Fibroblast of lung (primary cell): ENCODE measurements around the gene FAM43A. TPM values are rescaled to one million over a fixed set of nuclear protein-coding genes. Genes with fewer than 3 reads are reported as not detected.

Experiments used
- DNase-seq, 2 donors: peaks; one replicate each; pipeline versions ENCODE4 v3.0.0 to v3.0.0-alpha.2; 2010; ENCODE audit warnings: low read depth in 2 of 2
- H2AFZ ChIP-seq: 2 replicates; pipeline ENCODE4 v1.5.1; 2012; ENCODE audit warnings: low read length, control low read depth, inconsistent platforms
- H3K27ac ChIP-seq: 2 replicates; pipeline ENCODE4 v1.5.1; 2011; ENCODE audit warnings: low read length, control low read depth; ENCODE audit not compliant: insufficient read depth
- H3K27me3 ChIP-seq: 2 replicates; pipeline ENCODE4 v1.5.1; 2011; ENCODE audit warnings: mild to moderate bottlenecking, low read length; ENCODE audit not compliant: control insufficient read depth, insufficient read depth
- H3K36me3 ChIP-seq: 2 replicates; pipeline ENCODE4 v1.5.1; 2011; ENCODE audit warnings: low read length; ENCODE audit not compliant: control insufficient read depth, insufficient read depth
- H3K4me1 ChIP-seq: 2 replicates; pipeline ENCODE4 v1.5.1; 2011; ENCODE audit warnings: low read length; ENCODE audit not compliant: control insufficient read depth, insufficient read depth; ENCODE audit errors: extremely low read depth
- H3K4me2 ChIP-seq: 2 replicates; pipeline ENCODE4 v1.5.1; 2011; ENCODE audit warnings: low read length, control low read depth; ENCODE audit not compliant: insufficient read depth; ENCODE audit errors: extremely low read depth
- H3K4me3 ChIP-seq, 4 experiments: fragments of 200-600 bp in 1 of 4; sonication (generic) in 1 of 4; replicated peaks in 1 of 4; 2 replicates each; pipeline ENCODE4 v1.5.1; 2011 to 2016; ENCODE audit warnings: low read length in 4 of 4, low read depth in 3 of 4, mild to moderate bottlenecking in 3 of 4, control low read depth in 2 of 4, inconsistent platforms in 1 of 4, mixed read lengths in 1 of 4; ENCODE audit not compliant: insufficient read depth in 1 of 4; ENCODE audit errors: control extremely low read depth in 1 of 4
- H3K79me2 ChIP-seq: 2 replicates; pipeline ENCODE4 v1.5.1; 2012; ENCODE audit warnings: mild to moderate bottlenecking, low read length, inconsistent platforms; ENCODE audit not compliant: control insufficient read depth, insufficient read depth
- H3K9ac ChIP-seq: 2 replicates; pipeline ENCODE4 v1.5.1; 2011; ENCODE audit warnings: mild to moderate bottlenecking, low read length, control low read depth; ENCODE audit not compliant: insufficient read depth
- H3K9me3 ChIP-seq: 2 replicates; pipeline ENCODE4 v1.5.1; 2012; ENCODE audit warnings: low read depth, low read length; ENCODE audit not compliant: control insufficient read depth, insufficient read depth
- H4K20me1 ChIP-seq: 2 replicates; pipeline ENCODE4 v1.5.1; 2011; ENCODE audit warnings: low read length; ENCODE audit not compliant: control insufficient read depth, insufficient read depth; ENCODE audit errors: extremely low read depth
- EZH2 ChIP-seq: IDR thresholded peaks from 2 replicates; pipeline ENCODE4 v1.5.1; 2012; ENCODE audit warnings: low read length, control low read depth, mild to moderate bottlenecking; ENCODE audit errors: missing control alignments
- polyA plus RNA-seq, 2 donors: library from polyadenylated mRNA; depleted of rRNA in 1 of 2; stranded (reverse) in 1 of 2; unstranded in 1 of 2; fragments of >200 nt; gene quantifications; 2 replicates each; pipeline ENCODE4 v1.2.1, GENCODE V29; 2011 to 2012; ENCODE audit warnings: missing spikeins in 1 of 2
- total RNA-seq: library from RNA; depleted of rRNA; stranded (reverse); fragments of >200 nt; gene quantifications from 2 replicates; pipeline ENCODE4 v1.2.1, GENCODE V29; 2014
- TF ChIP-seq, protein P1 (sequence below), 2 donors: IDR thresholded peaks in 1 of 2; conservative IDR thresholded peaks in 1 of 2; 1 replicate in 1 of 2; 2 replicates in 1 of 2; pipeline ENCODE4 v1.5.1; 2011 to 2012; ENCODE audit warnings: low read length in 2 of 2, control low read depth in 1 of 2, inconsistent platforms in 1 of 2, low read depth in 1 of 2, mild to moderate bottlenecking in 1 of 2

Gene FAM43A
- total and polyA plus RNA-seq, 2 donors (not counting 1 experiment from before 2014, with no cell fraction given), result 3.2 to 8.8 TPM

DNA sequence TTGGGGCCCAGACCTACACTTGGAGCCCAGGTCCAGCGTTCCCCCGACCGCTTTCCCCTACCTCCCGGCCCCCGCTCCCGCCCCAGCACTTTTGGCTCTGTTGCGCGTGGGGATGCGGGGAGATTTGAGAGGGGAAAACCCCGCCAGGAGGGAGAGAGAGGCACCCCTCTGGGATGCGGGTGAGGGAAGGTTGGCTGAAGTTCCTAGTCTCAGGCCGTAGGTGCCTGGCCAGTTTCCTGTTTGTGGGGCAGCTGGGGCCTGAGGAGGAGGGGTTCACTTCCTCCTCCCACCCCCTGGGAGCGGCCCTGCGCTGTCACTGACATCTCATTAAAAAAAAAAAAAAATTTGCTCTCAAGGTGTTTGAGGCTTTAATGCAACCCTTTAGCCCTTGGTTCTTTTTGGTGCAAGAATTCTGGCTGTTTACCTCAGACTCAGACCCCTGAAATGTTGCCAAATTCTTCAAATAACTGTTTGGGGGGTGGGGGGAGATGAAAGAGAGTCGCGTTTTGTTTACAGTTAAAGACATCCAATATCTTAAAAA is 2.6 kb downstream of the FAM43A start:
- no peak overlapping the region for H3K9ac ChIP-seq
- H3K4me3 ChIP-seq, result peak overlapping the region; percentile 21 to 90 (median 66)
- peak; percentile 20 to 39 for DNase-seq

DNA sequence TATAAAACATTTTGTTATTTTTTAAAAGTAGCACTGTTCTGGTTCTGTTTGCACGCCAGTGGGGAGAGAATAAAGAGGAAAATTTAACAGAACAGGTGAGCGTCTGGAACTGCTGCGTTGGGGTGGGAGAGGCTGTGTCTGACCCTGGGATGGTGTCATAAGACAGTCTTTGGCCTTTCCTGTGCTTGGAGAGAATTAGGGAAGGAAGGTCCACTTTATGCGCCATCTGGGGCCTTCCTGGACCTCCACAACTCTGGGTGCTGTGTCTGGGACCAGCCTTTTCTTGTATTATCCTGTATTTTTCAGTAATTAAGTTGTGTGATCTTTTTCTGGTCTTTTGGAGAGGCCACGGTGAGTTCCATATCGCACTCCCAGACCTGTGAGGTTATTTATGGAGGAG is 3.3 kb downstream of the FAM43A start:
- Histone ChIP-seq H3K4me3 (peak overlapping the region in 2 of 4 experiments; percentile 26 to 90), H3K36me3 (no peaks in the 10 kb centered on the region), H4K20me1 (no peaks in the 10 kb centered on the region), H3K27ac (no peak overlapping the region), H3K4me2 (peak overlapping the region; percentile 51), H3K79me2 (peaks cover 7% of the 10 kb centered on the region), H3K27me3 (no peaks in the 10 kb centered on the region), H3K4me1 (peaks cover 11% of the 10 kb centered on the region), H3K9ac (no peak overlapping the region), H3K9me3 (no peaks in the 10 kb centered on the region), H2AFZ (no peak overlapping the region)
- DNase-seq, result no peak
- no peak for TF ChIP-seq EZH2
- TF ChIP-seq, protein P1, sequence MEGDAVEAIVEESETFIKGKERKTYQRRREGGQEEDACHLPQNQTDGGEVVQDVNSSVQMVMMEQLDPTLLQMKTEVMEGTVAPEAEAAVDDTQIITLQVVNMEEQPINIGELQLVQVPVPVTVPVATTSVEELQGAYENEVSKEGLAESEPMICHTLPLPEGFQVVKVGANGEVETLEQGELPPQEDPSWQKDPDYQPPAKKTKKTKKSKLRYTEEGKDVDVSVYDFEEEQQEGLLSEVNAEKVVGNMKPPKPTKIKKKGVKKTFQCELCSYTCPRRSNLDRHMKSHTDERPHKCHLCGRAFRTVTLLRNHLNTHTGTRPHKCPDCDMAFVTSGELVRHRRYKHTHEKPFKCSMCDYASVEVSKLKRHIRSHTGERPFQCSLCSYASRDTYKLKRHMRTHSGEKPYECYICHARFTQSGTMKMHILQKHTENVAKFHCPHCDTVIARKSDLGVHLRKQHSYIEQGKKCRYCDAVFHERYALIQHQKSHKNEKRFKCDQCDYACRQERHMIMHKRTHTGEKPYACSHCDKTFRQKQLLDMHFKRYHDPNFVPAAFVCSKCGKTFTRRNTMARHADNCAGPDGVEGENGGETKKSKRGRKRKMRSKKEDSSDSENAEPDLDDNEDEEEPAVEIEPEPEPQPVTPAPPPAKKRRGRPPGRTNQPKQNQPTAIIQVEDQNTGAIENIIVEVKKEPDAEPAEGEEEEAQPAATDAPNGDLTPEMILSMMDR (conservative IDR thresholded peaks at IDR 0.05 in 1 of 2, IDR thresholded peaks at IDR 0.05 in 1 of 2; ENCODE audit: low read depth in 1 of 2, low read length in 2 of 2), result no peak

More for the DNA sequence above, 2.6 kb downstream of the FAM43A start:
- Histone ChIP-seq H4K20me1 (no peaks in the 10 kb centered on the region), H2AFZ (no peak overlapping the region), H3K79me2 (peaks cover 7% of the 10 kb centered on the region), H3K4me2 (peak overlapping the region; percentile 93), H3K4me1 (peaks cover 11% of the 10 kb centered on the region), H3K9me3 (no peaks in the 10 kb centered on the region), H3K36me3 (no peaks in the 10 kb centered on the region), H3K27ac (no peak overlapping the region), H3K27me3 (no peaks in the 10 kb centered on the region)
- TF ChIP-seq, protein P1 (conservative IDR thresholded peaks at IDR 0.05 in 1 of 2, IDR thresholded peaks at IDR 0.05 in 1 of 2; ENCODE audit: low read depth in 1 of 2, low read length in 2 of 2), result no peak
- no peak for TF ChIP-seq EZH2

DNA sequence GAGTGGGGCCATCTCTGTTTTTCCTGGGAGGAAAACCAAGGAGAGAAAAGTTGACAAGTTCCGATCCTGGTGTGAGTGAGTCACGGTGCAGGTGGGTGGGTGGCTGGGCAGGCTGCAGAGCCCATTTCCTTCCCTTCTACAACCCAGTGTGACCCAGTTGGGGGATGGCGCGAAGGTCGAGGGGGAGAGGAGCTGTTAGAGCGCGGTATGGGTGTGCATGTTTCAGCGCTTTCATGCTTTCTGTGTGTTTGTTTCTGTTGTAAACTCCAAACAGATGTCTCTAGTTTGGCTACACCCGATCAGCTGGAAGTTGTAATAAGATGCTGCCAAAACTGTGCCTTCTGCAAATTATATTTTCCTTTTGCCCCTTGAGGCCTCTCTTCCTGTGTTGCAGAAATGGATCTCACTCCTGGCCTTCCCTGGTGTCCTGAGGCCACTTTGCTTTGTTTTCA is 3.8 kb downstream of the FAM43A start:
- Histone ChIP-seq H2AFZ (no peak overlapping the region), H3K9me3 (no peaks in the 10 kb centered on the region), H3K27ac (no peak overlapping the region), H3K27me3 (no peaks in the 10 kb centered on the region), H3K9ac (no peak overlapping the region), H3K4me3 (peak overlapping the region in 2 of 4 experiments; percentile 26 to 90), H4K20me1 (no peaks in the 10 kb centered on the region), H3K4me1 (peaks cover 11% of the 10 kb centered on the region), H3K4me2 (peak overlapping the region; percentile 13), H3K79me2 (peaks cover 7% of the 10 kb centered on the region), H3K36me3 (no peaks in the 10 kb centered on the region)
- peak; percentile 46 to 92 for DNase-seq
- TF ChIP-seq, protein P1 (conservative IDR thresholded peaks at IDR 0.05 in 1 of 2, IDR thresholded peaks at IDR 0.05 in 1 of 2; ENCODE audit: low read depth in 1 of 2, low read length in 2 of 2), result no peak
- TF ChIP-seq EZH2, result no peak
